Trophoblast cell (in vitro differentiated cells and primary cell): Measurements from ENCODE around the gene NFYC.

Experiments used
- DNase-seq, 2 donors: peaks; one replicate each; pipeline ENCODE4 v3.0.0-alpha.2; 2016
- H2AFZ ChIP-seq: 2 replicates; pipeline ENCODE4 v1.6.1; 2013; ENCODE audit warnings: low read length, moderate library complexity, mild to moderate bottlenecking; ENCODE audit not compliant: insufficient read depth, poor library complexity
- H2AK5ac ChIP-seq: 2 replicates; pipeline ENCODE4 v1.6.1; 2013; ENCODE audit warnings: mild to moderate bottlenecking, low read length
- H2BK120ac ChIP-seq: 2 replicates; pipeline ENCODE4 v1.6.1; 2013; ENCODE audit warnings: low read length, mild to moderate bottlenecking, moderate library complexity; ENCODE audit not compliant: insufficient read depth, poor library complexity
- H2BK12ac ChIP-seq: 2 replicates; pipeline ENCODE4 v1.6.1; 2013; ENCODE audit warnings: mild to moderate bottlenecking, low read length, moderate library complexity
- H2BK5ac ChIP-seq: 2 replicates; pipeline ENCODE4 v1.6.1; 2013; ENCODE audit warnings: low read length, low read depth, moderate library complexity, mild to moderate bottlenecking; ENCODE audit not compliant: poor library complexity
- H3K14ac ChIP-seq: 2 replicates; pipeline ENCODE4 v1.6.1; 2013; ENCODE audit warnings: mild to moderate bottlenecking, low read length
- H3K18ac ChIP-seq: 2 replicates; pipeline ENCODE4 v1.6.1; 2013; ENCODE audit warnings: mild to moderate bottlenecking, low read length
- H3K23ac ChIP-seq: 2 replicates; pipeline ENCODE4 v1.6.1; 2013; ENCODE audit warnings: low read length
- H3K27ac ChIP-seq: 2 replicates; pipeline ENCODE4 v1.5.1; 2013; ENCODE audit warnings: low read depth, mild to moderate bottlenecking, inconsistent platforms, low read length, moderate library complexity
- H3K27me3 ChIP-seq: 2 replicates; pipeline ENCODE4 v1.6.1; 2013; ENCODE audit warnings: inconsistent platforms, mild to moderate bottlenecking, low read length, moderate library complexity; ENCODE audit not compliant: insufficient read depth
- H3K36me3 ChIP-seq, 2 experiments: 1 replicate in 1 of 2; 2 replicates in 1 of 2; pipeline ENCODE4 v1.6.1; 2013; ENCODE audit warnings: low read length in 2 of 2, mild to moderate bottlenecking in 2 of 2, moderate library complexity in 1 of 2; ENCODE audit not compliant: insufficient read depth in 2 of 2, control insufficient read depth in 1 of 2
- H3K4ac ChIP-seq: 2 replicates; pipeline ENCODE4 v1.6.1; 2013; ENCODE audit warnings: low read depth, mild to moderate bottlenecking, low read length, moderate library complexity
- H3K4me1 ChIP-seq, 2 experiments: 1 replicate in 1 of 2; 2 replicates in 1 of 2; pipeline ENCODE4 v1.6.1; 2013; ENCODE audit warnings: low read length in 2 of 2, mild to moderate bottlenecking in 2 of 2, moderate library complexity in 1 of 2; ENCODE audit not compliant: insufficient read depth in 2 of 2, control insufficient read depth in 1 of 2
- H3K4me2 ChIP-seq: 2 replicates; pipeline ENCODE4 v1.6.1; 2013; ENCODE audit warnings: inconsistent platforms, mild to moderate bottlenecking, low read length, moderate library complexity
- H3K4me3 ChIP-seq: 2 replicates; pipeline ENCODE4 v1.5.1; 2013; ENCODE audit warnings: mild to moderate bottlenecking, low read depth, low read length, inconsistent platforms
- H3K79me1 ChIP-seq: one replicate; pipeline ENCODE4 v1.6.1; 2013; ENCODE audit warnings: low read length
- H3K79me2 ChIP-seq: 2 replicates; pipeline ENCODE4 v1.6.1; 2013; ENCODE audit warnings: low read length, mild to moderate bottlenecking; ENCODE audit not compliant: control insufficient read depth, insufficient read depth, poor library complexity
- H3K9ac ChIP-seq: 2 replicates; pipeline ENCODE4 v1.6.1; 2013; ENCODE audit warnings: mild to moderate bottlenecking, low read length
- H3K9me3 ChIP-seq: 2 replicates; pipeline ENCODE4 v1.6.1; 2013; ENCODE audit warnings: low read depth, mild to moderate bottlenecking, control low read depth, inconsistent platforms, low read length; ENCODE audit not compliant: insufficient read depth
- H4K12ac ChIP-seq: 2 replicates; pipeline ENCODE4 v1.6.1; 2013; ENCODE audit warnings: low read depth, mild to moderate bottlenecking, low read length, moderate library complexity
- H4K8ac ChIP-seq: 2 replicates; pipeline ENCODE4 v1.6.1; 2013; ENCODE audit warnings: low read depth, mild to moderate bottlenecking, low read length, moderate library complexity
- H4K91ac ChIP-seq: one replicate; pipeline ENCODE4 v1.6.1; 2013; ENCODE audit warnings: low read depth, mild to moderate bottlenecking, low read length, moderate library complexity
- WGBS: extraction: QIAGEN DNeasy Blood & Tissue Kit; methylation state at CpG from one replicate; pipeline ENCODE4 v1.1.7; 2013; ENCODE audit warnings: missing lambda C conversion rate; ENCODE audit not compliant: insufficient read length, insufficient coverage; ENCODE audit errors: extremely low coverage; 5-methylcytosine and 5-hydroxymethylcytosine counted together

Gene NFYC

GRCh38 chr1:40679165-40679953 is 12.1 kb upstream of the NFYC start:
- H4K12ac ChIP-seq = no peak overlapping the region
- no peak overlapping the region for H4K8ac ChIP-seq
- H3K79me2 ChIP-seq = no peaks in the 10 kb centered on the region
- no peak overlapping the region for H2BK12ac ChIP-seq
- H3K27ac ChIP-seq = no peak overlapping the region
- DNase-seq = no peak
- H3K18ac ChIP-seq = no peak overlapping the region
- H3K36me3 ChIP-seq = no peaks in the 10 kb centered on the region
- WGBS = no CpG with 5 or more reads among the region's 2 CpGs
- no peak overlapping the region for H2AFZ ChIP-seq
- H3K23ac ChIP-seq = no peak overlapping the region
- H3K14ac ChIP-seq = no peak overlapping the region
- no peaks in the 10 kb centered on the region for H3K9me3 ChIP-seq
- no peaks in the 10 kb centered on the region for H3K4me1 ChIP-seq
- no peak overlapping the region for H3K4me3 ChIP-seq
- no peak overlapping the region for H3K9ac ChIP-seq
- H2AK5ac ChIP-seq = no peak overlapping the region
- H2BK5ac ChIP-seq = no peak overlapping the region
- H2BK120ac ChIP-seq = no peak overlapping the region
- H3K79me1 ChIP-seq = no peaks in the 10 kb centered on the region
- H3K4me2 ChIP-seq = no peak overlapping the region
- no peak overlapping the region for H4K91ac ChIP-seq
- no peak overlapping the region for H3K4ac ChIP-seq
- no peaks in the 10 kb centered on the region for H3K27me3 ChIP-seq

GRCh38 chr1:40684669-40685068 is 6.8 kb upstream of the NFYC start:
- WGBS = no CpG with 5 or more reads among the region's 3 CpGs
- no peaks in the 10 kb centered on the region for H3K79me1 ChIP-seq
- H2AK5ac ChIP-seq = no peak overlapping the region
- H3K9me3 ChIP-seq = no peaks in the 10 kb centered on the region
- H3K79me2 ChIP-seq = no peaks in the 10 kb centered on the region
- H3K23ac ChIP-seq = no peak overlapping the region
- no peak overlapping the region for H4K8ac ChIP-seq
- H2BK12ac ChIP-seq = no peak overlapping the region
- no peak overlapping the region for H4K12ac ChIP-seq
- H2BK120ac ChIP-seq = no peak overlapping the region
- no peak overlapping the region for H3K4ac ChIP-seq
- H3K14ac ChIP-seq = no peak overlapping the region
- no peak overlapping the region for H2BK5ac ChIP-seq
- no peak overlapping the region for H3K4me3 ChIP-seq
- H3K4me1 ChIP-seq = no peaks in the 10 kb centered on the region
- no peak overlapping the region for H2AFZ ChIP-seq
- H3K27me3 ChIP-seq = no peaks in the 10 kb centered on the region
- H3K27ac ChIP-seq = no peak overlapping the region
- H4K91ac ChIP-seq = no peak overlapping the region
- H3K36me3 ChIP-seq = no peaks in the 10 kb centered on the region
- no peak overlapping the region for H3K18ac ChIP-seq
- no peak overlapping the region for H3K4me2 ChIP-seq
- no peak for DNase-seq
- H3K9ac ChIP-seq = no peak overlapping the region

- H3K4me2 ChIP-seq = no peak overlapping the region
- H4K12ac ChIP-seq = no peak overlapping the region
- WGBS = no CpG with 5 or more reads among the region's 7 CpGs
- H3K23ac ChIP-seq = no peak overlapping the region
- H3K18ac ChIP-seq = no peak overlapping the region
- H3K27me3 ChIP-seq = no peaks in the 10 kb centered on the region
- H2BK120ac ChIP-seq = no peak overlapping the region
- H3K4ac ChIP-seq = no peak overlapping the region
- no peak overlapping the region for H2AFZ ChIP-seq
- DNase-seq = no peak
- H3K14ac ChIP-seq = no peak overlapping the region
- no peak overlapping the region for H4K91ac ChIP-seq
- no peak overlapping the region for H2BK12ac ChIP-seq
- no peak overlapping the region for H2BK5ac ChIP-seq
- H3K9me3 ChIP-seq = no peaks in the 10 kb centered on the region
- no peak overlapping the region for H4K8ac ChIP-seq
- no peaks in the 10 kb centered on the region for H3K36me3 ChIP-seq
- H3K27ac ChIP-seq = no peak overlapping the region
- H3K4me3 ChIP-seq = no peak overlapping the region
- no peak overlapping the region for H3K9ac ChIP-seq
- peaks cover 5% of the 10 kb centered on the region for H3K79me2 ChIP-seq
- H2AK5ac ChIP-seq = no peak overlapping the region
- H3K4me1 ChIP-seq = peaks cover 0 to 2% of the 10 kb centered on the region in 2 experiments
- H3K79me1 ChIP-seq = peaks cover 6% of the 10 kb centered on the region
Measured at GRCh38 chr1:40687059-40687458, 4.4 kb upstream of the NFYC start.

- no peak overlapping the region for H3K4ac ChIP-seq
- no peak overlapping the region for H4K91ac ChIP-seq
- H3K79me1 ChIP-seq = peaks cover 10% of the 10 kb centered on the region
- H3K23ac ChIP-seq = no peak overlapping the region
- no peak overlapping the region for H2BK12ac ChIP-seq
- DNase-seq = no peak
- H3K27me3 ChIP-seq = no peaks in the 10 kb centered on the region
- peaks cover 2% of the 10 kb centered on the region in 2 experiments for H3K4me1 ChIP-seq
- H3K9ac ChIP-seq = no peak overlapping the region
- H3K18ac ChIP-seq = no peak overlapping the region
- no peak overlapping the region for H3K4me3 ChIP-seq
- no CpG with 5 or more reads among the region's 6 CpGs for WGBS
- no peak overlapping the region for H2AFZ ChIP-seq
- no peak overlapping the region for H4K8ac ChIP-seq
- no peaks in the 10 kb centered on the region for H3K9me3 ChIP-seq
- H3K4me2 ChIP-seq = no peak overlapping the region
- no peak overlapping the region for H3K14ac ChIP-seq
- H2BK5ac ChIP-seq = no peak overlapping the region
- H4K12ac ChIP-seq = no peak overlapping the region
- H2BK120ac ChIP-seq = no peak overlapping the region
- no peak overlapping the region for H2AK5ac ChIP-seq
- peaks cover 9% of the 10 kb centered on the region for H3K79me2 ChIP-seq
- no peak overlapping the region for H3K27ac ChIP-seq
- no peaks in the 10 kb centered on the region for H3K36me3 ChIP-seq
Measured at GRCh38 chr1:40687661-40688060, 3.8 kb upstream of the NFYC start.
